SK-N-SH (cell line): Measurements from ENCODE around the gene ADAMTS2.

Experiments
- CHD2 ChIP-seq: fragments of 150-350 bp; IDR thresholded peaks from 2 replicates; pipeline ENCODE4 v1.6.1; 2018; ENCODE audit warnings: low read length; ENCODE audit not compliant: partially characterized antibody
- CTCF ChIP-seq: fragments of 200-600 bp; sonication (generic); IDR thresholded peaks from 2 replicates; pipeline ENCODE4 v1.6.1; 2017; ENCODE audit warnings: antibody characterized with exemption, mild to moderate bottlenecking, moderate library complexity
- EZH2phosphoT487 ChIP-seq: fragments of 200-600 bp; sonication (generic); IDR thresholded peaks from 2 replicates; pipeline ENCODE4 v1.6.1; 2017; ENCODE audit warnings: low read depth, mixed run types, mild to moderate bottlenecking, antibody characterized with exemption, moderate library complexity, borderline replicate concordance
- FOXM1 ChIP-seq: IDR thresholded peaks from 2 replicates; pipeline ENCODE4 v1.4.0; 2012; ENCODE audit warnings: low read depth, mild to moderate bottlenecking
- GABPA ChIP-seq: IDR thresholded peaks from 2 replicates; pipeline ENCODE4 v1.4.0; 2012; ENCODE audit warnings: low read depth, mild to moderate bottlenecking
- MAX ChIP-seq: IDR thresholded peaks from 2 replicates; pipeline ENCODE4 v1.4.0; 2012; ENCODE audit warnings: low read depth
- NRF1 ChIP-seq: IDR thresholded peaks from 2 replicates; pipeline ENCODE4 v1.6.1; 2012; ENCODE audit warnings: low read depth, mild to moderate bottlenecking, low read length
- POLR2AphosphoS5 ChIP-seq: IDR thresholded peaks from 2 replicates; pipeline ENCODE4 v1.6.1; 2012; ENCODE audit warnings: low read depth, low read length
- REST ChIP-seq: IDR thresholded peaks from 2 replicates; pipeline ENCODE4 v1.6.1; 2012; ENCODE audit warnings: mild to moderate bottlenecking, low read depth, low read length, moderate library complexity
- SMC3 ChIP-seq: IDR thresholded peaks from 2 replicates; pipeline ENCODE4 v1.6.1; 2012; ENCODE audit warnings: low read depth, low read length, improper control_type of control experiment
- TAF1 ChIP-seq: IDR thresholded peaks from 2 replicates; pipeline ENCODE4 v1.6.1; 2012; ENCODE audit warnings: low read depth, mild to moderate bottlenecking, low read length, moderate library complexity, borderline replicate concordance

GRCh38 chr5:179124273-179124852 lies 220.9 kb downstream of the ADAMTS2 start:
- TF ChIP-seq CTCF = no peak
- TF ChIP-seq MAX = no peak
- TF ChIP-seq SMC3 = no peak
- no peak for TF ChIP-seq EZH2phosphoT487
- TF ChIP-seq CHD2 = no peak
- no peak for TF ChIP-seq NRF1
- no peak for TF ChIP-seq GABPA
- no peak for TF ChIP-seq TAF1
- no peak for TF ChIP-seq FOXM1
- no peak for TF ChIP-seq POLR2AphosphoS5
- TF ChIP-seq REST = no peak
